ENCODE measurements around the gene TMEM87A. TPM values are rescaled to one million over a fixed set of nuclear protein-coding genes. Genes with fewer than 3 reads are reported as not detected.

Gene TMEM87A
- total and polyA plus RNA-seq, 2 of the 4 experiments (the other 2 are of a cell fraction) = 16.6 to 45.3 TPM

GRCh38 chr15:42315521-42315920 lies 42.3 kb upstream of the TMEM87A start:
- Histone ChIP-seq H3K36me3 (ENCODE audit: control insufficient read depth, insufficient read depth, low read length) (no peaks in the 10 kb centered on the region), H3K4me3 (ENCODE audit: insufficient read depth, low read depth, low read length) (no peak overlapping the region), H3K9me1 (ENCODE audit: insufficient read depth, low read length) (peaks cover 4% of the 10 kb centered on the region; the same call in 1 of the 2 replicates), H3K4ac (ENCODE audit: low read depth, low read length) (no peak overlapping the region), H2AFZ (replicated peaks; ENCODE audit: low read length, poor library complexity) (no peak overlapping the region), H3K27ac (ENCODE audit: insufficient read depth, low read length) (no peak overlapping the region), H3K27me3 (ENCODE audit: control insufficient read depth, insufficient read depth, low read length) (no peaks in the 10 kb centered on the region), H3K9ac (ENCODE audit: low read depth, low read length) (no peak overlapping the region), H4K5ac (ENCODE audit: low read depth, low read length) (no peak overlapping the region), H3K4me2 (ENCODE audit: low read depth, low read length) (no peak overlapping the region), H3K14ac (replicated peaks; ENCODE audit: low read depth, low read length) (0 out of 2 replicates have a peak overlapping the region, but pooled peaks have one; percentile 41), H4K91ac (ENCODE audit: insufficient read depth, low read depth, low read length) (no peak overlapping the region), H3K23ac (ENCODE audit: low read depth, low read length) (no peak overlapping the region), H3K56ac (ENCODE audit: extremely low read depth, insufficient read depth, low read length) (no peak overlapping the region), H2AK5ac (ENCODE audit: low read depth, low read length) (no peak overlapping the region), H2BK20ac (ENCODE audit: low read depth, low read length) (no peak overlapping the region), H2BK15ac (ENCODE audit: low read depth, low read length) (no peak overlapping the region), H2AK9ac (replicated peaks; ENCODE audit: low read depth, low read length, poor library complexity) (no peak overlapping the region), H4K8ac (ENCODE audit: low read depth in 2 of 2, low read length in 2 of 2) (no peak overlapping the region), H2BK5ac (ENCODE audit: low read depth, low read length, poor library complexity, severe bottlenecking) (no peak overlapping the region), H3K79me1 (ENCODE audit: low read depth in 1 of 2, low read length in 2 of 2) (no peaks in the 10 kb centered on the region), H3K4me1 (ENCODE audit: control insufficient read depth, insufficient read depth, low read length) (0 out of 2 replicates have a peak, but pooled peaks cover 2% of the 10 kb centered on the region), H3K18ac (ENCODE audit: low read depth, low read length) (no peak overlapping the region; the same call in 1 of the 2 replicates), H3K9me3 (ENCODE audit: control insufficient read depth, insufficient read depth, low read length) (no peaks in the 10 kb centered on the region), H4K20me1 (ENCODE audit: insufficient read depth, low read length) (no peaks in the 10 kb centered on the region), H2BK120ac (ENCODE audit: low read depth, low read length) (no peak overlapping the region)
- ChIA-PET CTCF (no interaction called here), POLR2A (ENCODE audit: unreplicated experiment) (no interaction called here)
- intact Hi-C loops (cut with micrococcal nuclease) (no loop called here), in situ Hi-C loops (cut with MboI; ENCODE audit: low sequenced_read_pairs) (no loop called here), dilution Hi-C loops (cut with HindIII; ENCODE audit: low sequenced_read_pairs, unreplicated experiment) (no loop called here)
- WGBS, 2 experiments (ENCODE audit: extremely low coverage in 2 of 2, insufficient read length in 1 of 2) = no CpG with 5 or more reads among the region's 1 CpG
- no peak for TF ChIP-seq RAD21 (IDR thresholded peaks at IDR 0.05; ENCODE audit: low read length)
- TF ChIP-seq MXI1 (IDR thresholded peaks at IDR 0.05; ENCODE audit: borderline replicate concordance, low read depth, low read length) = no peak
- TF ChIP-seq FOS (IDR thresholded peaks at IDR 0.05; ENCODE audit: low read depth, low read length) = no peak
- TF ChIP-seq SMC3 (IDR thresholded peaks at IDR 0.05; ENCODE audit: low read depth, low read length) = no peak
- TF ChIP-seq USF2 (IDR thresholded peaks at IDR 0.05; ENCODE audit: low read depth, low read length) = no peak
- no peak for TF ChIP-seq MAFK (IDR thresholded peaks at IDR 0.05; ENCODE audit: low read depth, low read length)
- TF ChIP-seq NFE2L2 (IDR thresholded peaks at IDR 0.05; ENCODE audit: low read depth, low read length) = no peak
- TF ChIP-seq RCOR1 (IDR thresholded peaks at IDR 0.05; ENCODE audit: insufficient replicate concordance, low read length) = no peak
- no peak for TF ChIP-seq RFX5 (IDR thresholded peaks at IDR 0.05; ENCODE audit: low read depth, low read length)
- BruUV-seq (replicated peaks) = no TSS peak
- DNase-seq (no peak), ATAC-seq (ENCODE audit: low read depth) (no peak)

Measured in IMR-90 (cell line).